MM.1S (cell line): Measurements from ENCODE around the gene CTDSP2.

Experiments
- CTCF ChIP-seq: fragments of 300-600 bp; sonication (generic); IDR thresholded peaks from 2 replicates; pipeline ENCODE4 v1.5.1; 2016; ENCODE audit warnings: antibody characterized with exemption, low read length, mixed read lengths
- EZH2 ChIP-seq: fragments of 300-600 bp; sonication (generic); optimal IDR thresholded peaks from 2 replicates; pipeline ENCODE3; 2017; ENCODE audit warnings: low read depth, mild to moderate bottlenecking, antibody characterized with exemption, low read length, mixed read lengths

GRCh38 chr12:57859121-57859520, 12.6 kb upstream of the CTDSP2 start:
- TF ChIP-seq CTCF: no peak
- TF ChIP-seq EZH2: no peak
